Measurements from ENCODE around the gene KCNG1.
A peak's percentile ranks its signal among the peaks of the same experiment; 100 is the strongest.

The KCNG1 gene

GRCh38 chr20:51036827-51037531, 14.1 kb upstream of the KCNG1 start:
- DNase-seq (ENCODE audit: insufficient read length, low spot score) (no peak), FAIRE-seq (no peak)

- DNase-seq (ENCODE audit: insufficient read length, low spot score), result no peak
- FAIRE-seq, result no peak
These were observed 13.3 kb upstream of the KCNG1 start for GRCh38 chr20:51036226-51036625.

GRCh38 chr20:51034988-51035656, 12.2 kb upstream of the KCNG1 start:
- DNase-seq (ENCODE audit: insufficient read length, low spot score) (no peak), FAIRE-seq (no peak)

GRCh38 chr20:51034476-51034875, 11.6 kb upstream of the KCNG1 start:
- FAIRE-seq (peak; percentile 80), DNase-seq (ENCODE audit: insufficient read length, low spot score) (no peak)

- no peak for DNase-seq (ENCODE audit: insufficient read length, low spot score)
- peak; percentile 82 for FAIRE-seq
These were observed 7.3 kb upstream of the KCNG1 start for GRCh38 chr20:51029963-51030920.

GRCh38 chr20:51029556-51029955, 6.6 kb upstream of the KCNG1 start:
- FAIRE-seq (peak; percentile 57), DNase-seq (ENCODE audit: insufficient read length, low spot score) (no peak)

GRCh38 chr20:51028616-51029212, 5.8 kb upstream of the KCNG1 start:
- DNase-seq (ENCODE audit: insufficient read length, low spot score) (no peak), FAIRE-seq (peak; percentile 48)

- DNase-seq (ENCODE audit: insufficient read length, low spot score) (no peak), FAIRE-seq (peak; percentile 57)
These were observed 4.3 kb upstream of the KCNG1 start for GRCh38 chr20:51027035-51027795.

- no peak for DNase-seq (ENCODE audit: insufficient read length, low spot score)
- FAIRE-seq, result no peak
These were observed 3.4 kb upstream of the KCNG1 start for GRCh38 chr20:51026269-51026668.

GRCh38 chr20:51024761-51025160, 1.9 kb upstream of the KCNG1 start:
- DNase-seq (ENCODE audit: insufficient read length, low spot score) (no peak), FAIRE-seq (no peak)

- no peak for FAIRE-seq
These were observed 779 bp upstream of the KCNG1 start for GRCh38 chr20:51023617-51024155.

GRCh38 chr20:51022227-51022802, 592 bp downstream of the KCNG1 start:
- FAIRE-seq, result no peak
- DNase-seq (ENCODE audit: insufficient read length, low spot score), result no peak

More at GRCh38 chr20:51023617-51024155, 779 bp upstream of the KCNG1 start:
- no peak for DNase-seq (ENCODE audit: insufficient read length, low spot score)

GRCh38 chr20:51021067-51022025, 1.6 kb downstream of the KCNG1 start:
- no peak for DNase-seq (ENCODE audit: insufficient read length, low spot score)
- no peak for FAIRE-seq

GRCh38 chr20:51020657-51021056, 2.2 kb downstream of the KCNG1 start:
- no peak for DNase-seq (ENCODE audit: insufficient read length, low spot score)
- no peak for FAIRE-seq

GRCh38 chr20:51019656-51020592, 3.0 kb downstream of the KCNG1 start:
- no peak for DNase-seq (ENCODE audit: insufficient read length, low spot score)
- peak; percentile 93 for FAIRE-seq

GRCh38 chr20:51017251-51017650, 5.7 kb downstream of the KCNG1 start:
- FAIRE-seq (peak; percentile 64), DNase-seq (ENCODE audit: insufficient read length, low spot score) (no peak)

GRCh38 chr20:51016521-51016920, 6.4 kb downstream of the KCNG1 start:
- FAIRE-seq, result no peak

More at GRCh38 chr20:51016521-51016920, 6.4 kb downstream of the KCNG1 start:
- DNase-seq (ENCODE audit: insufficient read length, low spot score), result no peak
